OCI-LY7 (cell line): ENCODE results near the gene WASF1.

Experiments used
- CTCF ChIP-seq: fragments of 200-600 bp; sonication (generic); conservative IDR thresholded peaks from 2 replicates; pipeline ENCODE4 v1.5.1; 2014; ENCODE audit warnings: mild to moderate bottlenecking, antibody characterized with exemption, low read length, moderate library complexity, mixed read lengths
- EZH2phosphoT487 ChIP-seq: fragments of 200-600 bp; sonication (generic); IDR thresholded peaks from 2 replicates; pipeline ENCODE4 v1.6.1; 2018; ENCODE audit warnings: low read depth, borderline replicate concordance, mild to moderate bottlenecking, mixed run types, antibody characterized with exemption, low read length, moderate library complexity, mixed read lengths

GRCh38 chr6:110095935-110096334 is 83.5 kb downstream of the WASF1 start:
- no peak for TF ChIP-seq CTCF
- no peak for TF ChIP-seq EZH2phosphoT487
